GM10266 (cell line): ENCODE data around the gene CFAP61.

Source experiments
- DNase-seq: peaks from one replicate; pipeline ENCODE4 v3.0.0; 2012; ENCODE audit errors: extremely low spot score
- TF ChIP-seq, protein P1 (sequence below): IDR thresholded peaks from 2 replicates; pipeline ENCODE4 v1.5.1; 2012; ENCODE audit warnings: mild to moderate bottlenecking, low read depth; ENCODE audit not compliant: control insufficient read depth, insufficient read depth; ENCODE audit errors: missing control alignments

Gene CFAP61

DNA sequence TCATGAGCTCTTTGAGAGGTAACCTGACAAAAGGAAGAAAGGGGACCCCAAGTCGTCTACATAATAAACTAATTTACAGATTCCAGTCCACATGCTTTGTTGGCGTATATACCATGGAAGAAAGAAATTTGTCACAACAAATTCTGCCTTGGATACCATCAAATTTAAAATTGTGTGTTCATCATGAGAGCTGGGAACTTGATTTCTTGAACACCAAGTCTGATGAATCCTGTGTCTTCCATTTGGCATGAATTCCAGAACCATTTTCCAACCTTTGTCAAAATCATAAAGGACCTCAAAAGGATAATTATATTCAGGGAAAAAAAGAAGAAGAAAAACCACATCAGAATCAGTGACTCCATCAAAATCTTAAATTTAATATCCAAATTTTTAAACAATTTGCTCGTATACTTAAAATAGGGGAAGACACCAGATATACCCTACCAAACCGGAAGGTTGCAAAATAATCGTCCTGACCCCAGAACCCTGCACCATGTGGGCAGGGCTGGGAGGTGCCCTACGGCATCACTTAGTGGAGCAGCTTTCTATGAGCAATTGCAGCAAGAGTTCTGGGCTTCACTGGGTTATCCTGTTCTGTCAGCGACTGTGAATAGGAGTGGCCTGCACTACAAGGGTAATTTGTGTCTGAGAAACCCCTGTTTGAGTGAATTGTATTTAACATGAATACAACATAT lies 241.5 kb downstream of the CFAP61 start:
- TF ChIP-seq, protein P1, sequence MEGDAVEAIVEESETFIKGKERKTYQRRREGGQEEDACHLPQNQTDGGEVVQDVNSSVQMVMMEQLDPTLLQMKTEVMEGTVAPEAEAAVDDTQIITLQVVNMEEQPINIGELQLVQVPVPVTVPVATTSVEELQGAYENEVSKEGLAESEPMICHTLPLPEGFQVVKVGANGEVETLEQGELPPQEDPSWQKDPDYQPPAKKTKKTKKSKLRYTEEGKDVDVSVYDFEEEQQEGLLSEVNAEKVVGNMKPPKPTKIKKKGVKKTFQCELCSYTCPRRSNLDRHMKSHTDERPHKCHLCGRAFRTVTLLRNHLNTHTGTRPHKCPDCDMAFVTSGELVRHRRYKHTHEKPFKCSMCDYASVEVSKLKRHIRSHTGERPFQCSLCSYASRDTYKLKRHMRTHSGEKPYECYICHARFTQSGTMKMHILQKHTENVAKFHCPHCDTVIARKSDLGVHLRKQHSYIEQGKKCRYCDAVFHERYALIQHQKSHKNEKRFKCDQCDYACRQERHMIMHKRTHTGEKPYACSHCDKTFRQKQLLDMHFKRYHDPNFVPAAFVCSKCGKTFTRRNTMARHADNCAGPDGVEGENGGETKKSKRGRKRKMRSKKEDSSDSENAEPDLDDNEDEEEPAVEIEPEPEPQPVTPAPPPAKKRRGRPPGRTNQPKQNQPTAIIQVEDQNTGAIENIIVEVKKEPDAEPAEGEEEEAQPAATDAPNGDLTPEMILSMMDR, result no peak
- no peak for DNase-seq

DNA sequence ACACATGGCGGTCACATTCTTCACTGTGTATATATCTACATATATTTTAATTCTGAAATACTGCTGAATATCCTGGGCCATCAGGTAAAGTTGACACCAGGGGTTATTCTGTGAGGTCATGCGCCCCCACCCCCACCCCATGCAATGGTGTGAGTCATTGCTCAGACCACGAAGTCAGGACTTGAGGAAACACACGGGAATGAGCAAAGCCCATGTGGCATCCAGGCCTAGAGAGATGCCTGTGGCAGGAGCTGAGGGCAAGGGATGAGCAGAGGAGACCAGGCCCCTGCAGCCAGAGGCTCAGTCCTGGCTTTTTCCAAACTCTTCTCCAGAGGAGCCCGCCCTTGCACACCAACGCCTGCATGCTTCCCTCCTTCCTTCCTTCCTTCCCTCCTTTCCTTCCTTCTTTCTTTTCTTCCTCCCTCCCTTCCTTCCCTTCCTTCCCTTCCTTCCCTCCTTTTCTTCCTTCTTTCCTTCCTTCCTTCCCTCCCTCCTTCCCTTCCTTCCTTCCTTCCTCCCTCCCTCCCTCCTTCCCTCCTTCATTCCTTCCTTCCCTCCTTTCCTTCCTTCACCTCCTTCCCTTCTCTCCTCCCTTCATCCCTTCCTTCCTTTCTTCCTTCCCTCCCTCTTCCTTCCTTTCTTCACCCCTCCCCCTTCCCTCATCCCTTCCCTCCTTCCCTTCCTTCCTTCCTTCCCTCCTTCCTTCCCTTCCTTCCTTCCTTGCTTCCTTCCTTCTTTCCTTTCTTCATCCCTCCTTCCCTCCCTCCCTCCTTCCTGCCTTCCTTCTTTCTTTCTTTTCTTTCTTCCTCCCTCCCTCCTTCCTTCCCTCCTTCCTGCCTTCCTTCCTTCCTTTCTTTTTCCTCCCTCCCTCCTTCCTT lies 243.5 kb downstream of the CFAP61 start:
- TF ChIP-seq, protein P1, result no peak
- DNase-seq, result no peak

DNA sequence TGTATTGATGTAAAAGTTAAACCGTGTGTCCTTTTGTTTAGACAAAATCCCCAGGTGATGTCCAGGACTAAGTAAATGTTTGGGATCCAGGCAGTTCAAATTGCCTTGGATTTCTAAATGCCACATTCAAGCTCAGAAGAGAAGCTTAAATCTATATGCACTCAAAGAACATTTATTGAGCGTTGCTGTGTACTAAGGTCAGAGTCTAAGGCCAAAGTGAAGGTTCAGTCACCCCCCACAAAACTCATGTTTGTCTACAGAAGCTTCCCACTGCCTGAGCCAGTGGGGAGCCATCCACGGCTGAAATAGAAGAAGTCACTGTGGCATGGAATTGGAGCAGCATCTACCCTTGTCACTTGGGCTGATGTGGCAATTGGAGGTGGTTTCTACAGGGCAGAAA lies 244.8 kb downstream of the CFAP61 start:
- TF ChIP-seq, protein P1, result no peak
- no peak for DNase-seq

DNA sequence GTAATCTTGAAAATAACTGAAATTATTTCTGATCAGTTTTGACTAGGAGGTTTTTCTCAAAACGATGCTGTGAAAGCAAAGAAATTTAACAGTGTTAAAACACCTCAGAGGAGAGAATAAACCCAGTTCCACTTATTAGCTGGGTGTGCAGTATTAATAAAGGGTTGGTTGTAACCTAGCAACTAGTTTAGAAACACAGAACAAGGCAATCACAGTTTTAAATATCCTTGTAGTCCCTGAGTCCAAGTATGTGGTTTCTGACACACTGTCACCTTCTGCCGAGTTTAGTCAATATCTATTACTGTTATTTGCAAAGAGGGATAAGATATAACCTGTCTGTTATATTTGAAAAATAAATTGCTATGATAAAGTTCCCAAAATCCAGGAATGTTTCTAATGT lies 245.4 kb downstream of the CFAP61 start:
- DNase-seq, result no peak
- TF ChIP-seq, protein P1, result no peak

DNA sequence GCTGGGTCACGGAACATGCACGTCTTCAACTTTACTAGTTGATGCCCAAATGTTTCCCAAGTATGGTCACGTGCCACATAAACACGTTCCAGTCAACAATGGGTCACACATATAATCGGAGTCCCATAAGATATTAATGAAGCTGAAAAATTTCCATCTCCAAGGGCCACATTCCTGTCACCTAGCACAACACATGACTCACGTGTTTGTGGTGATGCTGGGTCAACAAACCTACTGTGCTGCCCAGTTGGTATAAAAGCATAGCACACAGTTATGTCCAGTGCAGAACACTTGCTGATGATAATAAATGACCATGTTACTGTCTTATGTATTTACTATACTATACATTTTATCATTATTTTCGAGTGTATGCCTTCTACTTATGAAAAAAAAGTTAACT lies 247.6 kb downstream of the CFAP61 start:
- TF ChIP-seq, protein P1, result no peak
- DNase-seq, result no peak

DNA sequence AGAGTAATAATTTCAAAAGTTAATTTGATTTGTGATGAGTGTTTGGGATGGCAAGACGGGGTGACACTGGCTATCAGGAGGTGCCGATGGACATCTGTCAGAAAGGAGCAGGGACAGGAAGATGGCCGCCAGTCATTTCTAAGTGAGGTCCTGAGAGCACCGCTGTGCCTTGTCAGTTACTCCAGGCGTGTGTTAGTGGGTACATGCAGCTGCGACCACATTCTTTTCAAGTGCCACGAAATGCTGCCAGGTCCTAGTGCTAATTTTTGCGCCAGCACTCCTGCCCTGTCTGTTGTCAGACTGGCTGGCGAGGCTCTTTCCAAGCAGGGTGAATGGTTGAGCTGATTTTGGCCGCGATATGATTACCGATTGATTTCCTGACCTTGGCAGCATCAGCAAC lies 251.0 kb downstream of the CFAP61 start:
- no peak for DNase-seq
- TF ChIP-seq, protein P1, result no peak

DNA sequence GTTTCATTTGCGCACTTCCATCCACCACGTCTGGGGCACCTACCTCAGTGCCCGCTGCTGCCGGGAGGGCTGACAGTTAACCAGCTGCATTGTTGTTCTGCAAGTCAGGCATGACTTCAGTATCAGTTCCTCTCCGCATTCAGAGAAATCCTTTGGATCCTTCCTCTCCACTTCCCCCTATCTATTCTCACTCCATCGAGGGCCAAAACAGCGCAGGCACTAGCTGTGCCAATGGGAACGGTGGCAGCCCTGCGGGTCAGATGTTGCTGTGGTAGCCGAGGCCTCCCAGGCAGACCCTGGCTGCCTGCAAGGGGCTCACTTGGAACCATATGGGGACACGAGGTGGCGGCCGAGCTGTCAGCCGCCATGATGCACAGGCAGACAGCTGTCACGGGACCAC lies 251.4 kb downstream of the CFAP61 start:
- TF ChIP-seq, protein P1, result no peak
- no peak for DNase-seq
